Measurements from ENCODE around the gene CNGA3. TPM values are rescaled to one million over a fixed set of nuclear protein-coding genes. Genes with fewer than 3 reads are reported as not detected.

Gene CNGA3
- polyA plus RNA-seq, 12 donors: 0.13 to 0.92 (median 0.51) TPM; not detected in 2

DNA sequence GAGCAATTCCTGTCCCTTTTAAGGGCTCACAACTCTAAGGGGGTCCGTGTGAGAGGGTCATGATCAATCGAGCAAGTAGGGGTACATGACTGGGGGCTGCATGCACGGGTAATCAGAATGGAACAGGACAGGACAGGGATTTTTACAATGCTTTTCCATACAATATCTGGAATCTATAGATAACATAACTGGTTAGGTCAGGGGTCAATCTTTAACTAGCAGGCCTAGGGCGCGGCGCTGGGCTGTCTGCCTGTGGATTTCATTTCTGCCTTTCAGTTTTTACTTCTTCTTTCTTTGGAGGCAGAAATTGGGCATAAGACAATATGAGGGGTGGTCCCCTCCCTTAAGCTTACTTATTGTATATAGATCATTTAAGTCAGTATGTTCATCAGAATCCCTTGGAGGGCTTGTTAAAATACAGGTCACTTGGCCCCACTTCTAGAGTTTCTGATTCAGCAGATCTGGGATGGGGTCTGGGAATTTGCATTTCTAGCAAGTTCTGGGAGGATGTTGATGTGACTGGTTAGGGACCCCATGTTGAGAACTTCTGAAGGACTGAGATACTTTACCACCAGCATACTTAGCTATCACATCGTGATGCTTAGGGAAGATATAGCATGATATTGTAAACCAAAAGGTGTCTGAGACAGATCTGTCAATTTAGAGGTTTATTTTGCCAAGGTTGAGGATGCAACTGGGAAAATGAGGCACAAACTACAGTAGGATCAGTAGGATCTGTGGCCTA lies 95.6 kb downstream of the CNGA3 start:
- no peak for DNase-seq

DNA sequence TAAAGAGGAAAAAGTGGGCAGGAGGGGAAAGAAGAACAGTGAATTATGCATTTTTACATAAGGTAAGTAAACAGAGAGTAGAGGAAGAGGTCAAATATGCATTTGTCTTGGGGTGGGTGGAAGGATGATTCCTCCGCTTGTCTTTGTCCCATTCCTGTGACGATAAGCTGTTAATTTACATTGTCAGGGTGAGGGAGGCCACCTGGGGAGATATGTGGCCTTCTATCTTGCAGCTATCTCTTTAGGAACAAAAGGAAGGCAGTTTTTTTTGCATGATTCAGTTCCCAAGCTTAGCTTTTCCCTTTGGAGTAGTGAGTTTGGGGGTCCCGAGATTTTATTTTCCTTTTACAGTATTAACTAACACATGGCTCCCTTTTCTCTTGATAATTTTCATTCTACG lies 96.2 kb downstream of the CNGA3 start:
- DNase-seq: no peak

DNA sequence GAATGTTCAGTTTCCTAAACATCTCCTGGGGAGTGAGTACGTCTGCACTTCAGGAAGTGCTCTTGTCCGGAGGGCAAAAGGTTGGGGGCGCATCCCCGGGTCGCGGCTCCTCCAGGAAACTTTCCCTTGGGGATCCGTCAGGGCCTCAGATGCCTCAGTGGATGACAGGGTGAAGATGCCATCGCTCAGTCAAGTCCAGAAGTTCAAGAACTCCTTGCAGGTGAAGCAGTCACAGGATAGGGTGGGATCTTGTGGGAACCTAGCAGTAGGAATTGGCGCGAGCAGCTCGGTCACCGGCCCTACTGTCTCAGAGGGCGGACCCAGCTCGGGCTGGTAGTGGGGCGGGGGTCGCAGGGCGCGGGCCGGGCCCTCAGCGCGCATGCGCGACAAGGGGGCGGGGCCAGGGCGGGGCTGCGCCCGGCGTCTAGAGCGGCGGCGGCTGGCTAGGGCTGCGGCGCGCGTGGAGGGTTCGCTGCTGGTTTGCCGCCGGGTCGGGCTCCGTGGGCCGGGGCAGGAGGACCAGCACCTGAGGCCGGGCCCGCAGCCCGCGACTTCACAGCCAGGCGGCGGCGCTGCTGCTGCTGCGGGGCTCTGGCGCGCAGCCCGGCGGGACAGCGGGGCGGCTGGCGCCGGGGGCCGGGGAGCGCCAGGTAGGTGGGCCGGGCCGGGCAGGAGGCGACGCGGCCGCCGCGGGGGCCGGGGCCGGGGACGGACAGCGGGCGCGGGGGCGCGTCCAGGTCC lies 98.3 kb downstream of the CNGA3 start, which contains the start of gene INPP4A:
TSS of gene INPP4A (plus strand) at position 423 of the 741 bp plus-strand sequence. CDS start 75,191 bp downstream, outside the sequence.
- DNase-seq: peak; percentile 68

DNA sequence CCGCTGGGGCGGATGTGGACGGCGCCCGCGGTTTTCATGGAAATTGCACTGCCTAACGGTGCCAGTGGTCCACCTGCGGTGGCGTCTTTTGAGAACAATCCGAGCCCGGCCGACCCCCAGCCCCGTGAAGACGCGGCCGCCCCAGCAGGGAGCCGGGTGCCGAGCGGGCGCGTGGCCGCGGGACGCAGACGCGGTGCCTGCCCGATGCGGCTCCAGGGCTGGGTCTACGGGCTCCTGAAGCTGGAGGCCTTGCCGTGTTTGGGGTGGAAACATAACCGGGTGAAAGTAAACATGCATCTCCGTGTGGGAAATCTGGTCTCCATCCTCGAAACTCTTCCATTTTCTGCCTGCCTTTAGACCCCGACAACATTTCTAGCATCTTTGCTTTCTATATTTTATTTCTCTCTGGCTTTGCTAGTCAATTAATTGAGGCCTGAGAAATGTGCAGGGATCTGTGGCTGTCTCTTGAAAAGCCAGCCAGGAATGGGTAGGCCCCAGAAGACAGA lies 99.0 kb downstream of the CNGA3 start:
- DNase-seq: no peak

DNA sequence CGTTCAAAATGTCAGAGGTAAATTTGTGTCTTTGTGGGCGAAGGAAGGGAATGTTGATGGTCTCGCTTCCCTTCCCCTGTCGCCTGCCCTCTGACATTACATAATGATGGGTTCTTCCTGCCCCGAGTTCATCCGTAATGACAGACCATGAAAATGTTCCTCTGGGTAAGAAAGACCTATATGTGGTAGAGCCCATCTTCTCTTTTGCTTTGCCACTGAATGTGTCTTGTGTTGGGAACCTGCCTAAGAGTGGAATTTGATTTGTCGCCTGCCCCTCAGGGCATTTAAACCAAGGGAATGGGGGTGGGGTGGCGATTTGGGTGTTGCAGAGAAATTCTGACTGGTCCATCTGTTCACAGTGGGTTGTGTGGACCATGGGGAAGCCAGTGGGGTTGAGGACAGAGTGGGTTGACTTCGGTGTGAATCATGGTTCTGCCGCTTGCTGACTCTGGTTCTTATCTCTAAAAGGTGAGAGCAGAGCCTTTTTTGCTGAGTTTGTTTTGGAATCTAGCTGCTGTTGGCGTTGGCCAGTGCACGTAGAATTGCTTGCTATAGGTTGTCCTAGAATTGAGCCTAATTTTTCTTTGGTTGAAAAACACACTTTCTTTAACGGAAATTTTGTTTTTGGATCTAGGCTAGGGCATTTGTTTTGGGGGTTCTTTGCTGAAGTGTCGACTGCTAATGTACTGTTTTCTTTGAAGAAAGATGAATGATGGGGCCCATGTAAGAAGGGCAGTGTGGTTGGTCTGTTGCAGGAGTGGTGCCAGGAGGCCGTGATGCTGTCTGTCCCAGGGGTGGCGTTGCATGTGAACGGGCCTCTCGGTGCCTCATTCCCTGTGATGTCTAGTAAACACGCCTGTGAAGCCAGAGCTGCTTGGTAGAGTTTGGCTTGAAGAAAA lies 99.7 kb downstream of the CNGA3 start:
- no peak for DNase-seq

DNA sequence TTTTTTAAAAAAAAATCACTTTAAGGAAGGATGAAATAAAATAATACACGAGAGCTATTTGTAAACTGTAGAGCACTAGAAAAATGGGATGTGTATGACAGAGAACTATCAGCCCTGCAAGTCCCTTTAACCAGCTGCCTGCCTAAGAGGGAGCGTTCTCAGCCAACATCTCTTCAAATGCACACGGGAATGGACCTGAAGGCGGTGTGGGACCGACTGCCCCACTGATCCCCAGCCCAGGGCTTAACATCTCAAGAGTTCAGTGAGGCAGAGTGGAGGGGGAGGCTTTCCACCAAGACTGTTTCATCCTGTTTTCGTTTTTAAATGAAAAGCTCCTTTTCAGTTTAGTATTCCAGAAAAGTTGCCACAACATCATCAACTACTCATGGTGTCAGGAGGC lies 100.6 kb downstream of the CNGA3 start:
- DNase-seq: no peak

Other genes with a start within 250 kb of the CNGA3 start
- gene INPP4A, start 98.4 kb downstream of the CNGA3 start, polyA plus RNA-seq (ENCODE audit: insufficient read length in 12 of 12): 10 to 100 TPM in 11 of 12 donors, not detected in 1; 12.0 to 18.1 (median 14.2) TPM